Bronchial epithelial cell (primary cell): Measurements from ENCODE around the gene DGKG. TPM values are rescaled to one million over a fixed set of nuclear protein-coding genes. Genes with fewer than 3 reads are reported as not detected.

Experiments
- DNase-seq: peaks from one replicate; pipeline ENCODE4 v3.0.0-alpha.2; 2010; ENCODE audit warnings: low read depth
- FAIRE-seq: peaks from 2 replicates; lab custom pipeline; 2011; peaks lifted over from hg19 to GRCh38; lab: Jason Lieb, UNC
- H3K27me3 ChIP-seq: 2 replicates; pipeline ENCODE4 v1.5.1; 2011; ENCODE audit warnings: low read length; ENCODE audit not compliant: control insufficient read depth, insufficient read depth
- H3K36me3 ChIP-seq: 2 replicates; pipeline ENCODE4 v1.5.1; 2011; ENCODE audit warnings: low read length; ENCODE audit not compliant: control insufficient read depth, insufficient read depth
- H3K4me3 ChIP-seq: 2 replicates; pipeline ENCODE4 v1.5.1; 2011; ENCODE audit warnings: mild to moderate bottlenecking, low read depth, low read length, control low read depth
- CTCF ChIP-seq: IDR thresholded peaks from 2 replicates; pipeline ENCODE4 v1.5.1; 2011; ENCODE audit warnings: mild to moderate bottlenecking, moderate library complexity, low read length, control low read depth, inconsistent platforms; ENCODE audit not compliant: insufficient read depth, severe bottlenecking
- total RNA-seq: library from RNA; depleted of rRNA; stranded (reverse); fragments of >200 nt; gene quantifications from 2 replicates; pipeline ENCODE4 v1.2.1, GENCODE V29; 2014

Gene DGKG
- total RNA-seq, 1 donor from 2014 or later, result not detected

GRCh38 chr3:186320862-186321568 lies 41.0 kb downstream of the DGKG start:
- DNase-seq (peak; percentile 96), FAIRE-seq (no peak)
- H3K36me3 ChIP-seq, result no peaks in the 10 kb centered on the region
- TF ChIP-seq CTCF, result no peak
- H3K4me3 ChIP-seq, result no peak overlapping the region
- no peaks in the 10 kb centered on the region for H3K27me3 ChIP-seq

- FAIRE-seq (no peak), DNase-seq (no peak)
- Histone ChIP-seq H3K36me3 (no peaks in the 10 kb centered on the region), H3K27me3 (no peaks in the 10 kb centered on the region), H3K4me3 (no peak overlapping the region)
- no peak for TF ChIP-seq CTCF
Measured at GRCh38 chr3:186319945-186320344, 42.1 kb downstream of the DGKG start.

- no peaks in the 10 kb centered on the region for H3K27me3 ChIP-seq
- FAIRE-seq (no peak), DNase-seq (no peak)
- H3K4me3 ChIP-seq, result no peak overlapping the region
- no peaks in the 10 kb centered on the region for H3K36me3 ChIP-seq
- no peak for TF ChIP-seq CTCF
Measured at GRCh38 chr3:186318135-186318534, 43.9 kb downstream of the DGKG start.

- Histone ChIP-seq H3K27me3 (no peaks in the 10 kb centered on the region), H3K36me3 (no peaks in the 10 kb centered on the region), H3K4me3 (no peak overlapping the region)
- FAIRE-seq (no peak), DNase-seq (no peak)
- TF ChIP-seq CTCF, result no peak
Measured at GRCh38 chr3:186317478-186317877, 44.6 kb downstream of the DGKG start.

- Histone ChIP-seq H3K36me3 (no peaks in the 10 kb centered on the region), H3K4me3 (no peak overlapping the region), H3K27me3 (no peaks in the 10 kb centered on the region)
- FAIRE-seq (no peak), DNase-seq (no peak)
- no peak for TF ChIP-seq CTCF
Measured at GRCh38 chr3:186316666-186317260, 45.3 kb downstream of the DGKG start.
